Fibroblast of skin of left quadriceps (primary cell): Measurements from ENCODE around the gene IL1F10.
A peak's percentile ranks its signal among the peaks of the same experiment; 100 is the strongest.

Experiments
- DNase-seq, 2 experiments: peaks; one replicate each; pipeline ENCODE4 v3.0.0-alpha.2; 2013; ENCODE audit warnings: low read depth in 2 of 2

Gene IL1F10

DNA sequence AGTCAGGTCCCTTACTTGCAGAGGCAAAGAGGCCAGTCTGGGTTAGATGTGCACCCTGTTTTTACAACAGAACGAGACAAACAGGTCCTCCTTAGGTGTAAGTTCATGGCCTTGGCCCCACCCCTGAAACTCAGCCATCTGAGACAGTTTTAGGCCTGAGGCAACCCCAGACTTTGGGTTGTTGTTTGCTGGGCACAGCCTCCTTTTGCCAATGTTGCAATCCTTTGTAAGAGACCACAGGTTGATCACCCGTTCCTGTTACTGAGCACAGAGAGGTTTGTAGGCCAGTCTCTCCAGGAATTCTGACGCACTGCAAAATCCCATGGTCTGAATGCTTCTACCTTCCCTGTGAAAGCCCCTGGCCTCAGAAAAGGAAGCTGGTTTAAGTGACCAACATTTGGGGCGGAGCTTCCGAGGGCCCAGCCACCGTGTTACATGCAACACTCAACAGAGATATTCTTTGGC is 44.1 kb downstream of the IL1F10 start:
- no peak for DNase-seq

DNA sequence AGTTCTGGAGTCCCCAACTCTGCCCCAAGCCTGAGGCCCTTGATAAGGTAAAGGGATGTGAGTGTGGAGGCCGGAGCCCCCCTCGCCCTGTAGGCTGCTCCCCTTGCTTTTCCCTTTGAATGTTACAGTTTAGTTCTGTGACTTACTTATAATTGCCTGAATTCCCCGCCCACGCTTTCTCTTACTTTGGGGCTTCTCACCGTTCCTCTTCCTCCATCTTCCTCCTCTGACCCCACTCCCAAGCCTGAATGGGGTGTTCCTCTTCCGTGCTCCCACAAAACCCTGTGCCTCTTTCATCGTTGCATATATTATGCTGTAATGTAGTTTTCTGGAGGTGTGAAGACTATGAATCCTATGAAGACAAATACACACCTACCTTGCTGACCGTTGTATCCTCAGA is 44.7 kb downstream of the IL1F10 start:
- no peak for DNase-seq

DNA sequence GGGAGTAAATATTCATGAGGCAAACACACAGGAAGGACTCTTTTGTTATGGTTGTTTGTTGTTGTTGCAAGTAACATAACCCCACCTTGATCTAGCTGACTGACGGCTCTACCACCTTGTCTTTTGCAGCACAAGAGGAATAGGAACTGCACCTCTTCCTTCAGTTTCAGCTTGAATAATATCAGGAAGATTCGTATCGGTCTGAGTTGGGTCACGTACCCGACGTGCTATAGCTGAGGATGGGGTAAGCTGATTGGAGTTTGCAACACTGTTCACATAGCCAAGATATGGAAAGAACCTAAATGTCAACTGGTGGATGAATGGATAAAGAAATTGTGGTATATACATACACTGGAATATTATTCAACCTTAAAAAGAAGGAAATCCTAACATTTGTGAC is 45.1 kb downstream of the IL1F10 start:
- no peak for DNase-seq

DNA sequence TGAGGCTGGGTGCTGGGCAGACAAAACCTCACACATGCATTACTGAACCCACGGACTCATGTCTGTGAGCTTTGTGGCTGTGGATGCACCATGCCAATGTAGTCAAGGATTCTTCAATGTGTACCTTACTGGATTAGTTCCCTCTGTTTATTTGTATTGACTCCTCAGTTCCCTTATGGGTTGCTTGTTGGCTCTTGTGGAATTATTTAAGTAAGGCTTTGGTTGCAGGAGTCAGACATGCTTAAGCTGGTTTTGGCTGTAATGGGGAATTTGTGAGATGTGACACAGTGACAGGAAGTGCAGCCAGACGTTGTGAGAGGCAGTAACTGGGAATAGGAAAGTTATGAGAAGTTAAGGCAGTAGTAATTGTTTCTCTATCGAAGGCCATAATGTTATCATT is 46.0 kb downstream of the IL1F10 start:
- no peak for DNase-seq

DNA sequence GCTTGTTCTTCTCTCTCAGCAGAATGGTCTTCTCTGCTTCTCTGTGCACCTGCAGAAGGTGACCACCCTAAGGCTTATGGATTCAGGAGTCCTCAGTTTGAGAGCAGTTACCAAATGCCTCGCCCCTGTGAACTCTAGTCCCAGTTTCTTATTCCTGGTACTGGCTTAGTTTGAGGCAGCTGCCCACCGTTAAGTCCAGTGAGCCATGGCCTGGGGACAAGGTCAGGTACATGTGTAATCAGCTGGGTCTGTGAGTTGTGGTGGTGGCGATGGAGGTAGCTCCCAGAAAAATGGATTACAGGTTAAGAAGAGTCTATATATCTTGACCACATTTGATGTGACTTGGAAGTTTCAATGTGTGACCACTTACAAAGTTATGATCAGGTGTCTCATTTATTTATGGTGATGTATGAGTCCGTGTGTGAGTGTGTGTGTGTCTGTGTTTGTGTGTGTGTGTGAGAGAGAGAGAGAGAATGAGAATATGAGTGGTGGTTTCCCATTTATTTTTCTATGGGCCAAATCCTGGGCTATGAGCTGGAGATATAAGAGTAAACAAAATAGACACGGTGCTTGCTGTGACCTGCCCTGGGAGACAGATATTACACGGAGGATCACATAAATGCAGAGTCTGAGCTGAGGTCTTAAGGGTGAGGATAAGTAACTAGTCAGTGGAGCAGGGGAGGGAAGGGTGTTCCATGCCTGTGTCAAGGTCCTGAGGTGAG is 46.6 kb downstream of the IL1F10 start:
- DNase-seq: no peak

DNA sequence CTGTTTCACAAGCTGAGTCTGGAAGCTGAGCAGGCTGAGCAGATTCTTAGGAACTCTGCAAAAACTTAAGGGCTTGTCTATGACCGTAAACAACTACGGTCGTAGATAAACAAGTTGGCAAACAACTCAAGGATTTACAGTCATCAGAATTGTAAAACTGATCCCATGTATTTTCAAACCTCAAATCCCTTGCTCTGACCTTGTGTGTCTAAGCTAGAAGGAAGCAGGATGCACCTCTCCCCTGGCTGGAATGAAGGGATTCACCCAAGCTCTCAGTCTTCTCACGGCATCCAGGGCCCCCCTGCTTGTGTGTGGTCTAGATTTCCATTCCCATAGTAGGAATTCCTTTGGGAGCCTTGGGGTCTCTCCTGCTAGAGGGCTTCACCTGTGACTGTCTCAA is 47.2 kb downstream of the IL1F10 start:
- no peak for DNase-seq

DNA sequence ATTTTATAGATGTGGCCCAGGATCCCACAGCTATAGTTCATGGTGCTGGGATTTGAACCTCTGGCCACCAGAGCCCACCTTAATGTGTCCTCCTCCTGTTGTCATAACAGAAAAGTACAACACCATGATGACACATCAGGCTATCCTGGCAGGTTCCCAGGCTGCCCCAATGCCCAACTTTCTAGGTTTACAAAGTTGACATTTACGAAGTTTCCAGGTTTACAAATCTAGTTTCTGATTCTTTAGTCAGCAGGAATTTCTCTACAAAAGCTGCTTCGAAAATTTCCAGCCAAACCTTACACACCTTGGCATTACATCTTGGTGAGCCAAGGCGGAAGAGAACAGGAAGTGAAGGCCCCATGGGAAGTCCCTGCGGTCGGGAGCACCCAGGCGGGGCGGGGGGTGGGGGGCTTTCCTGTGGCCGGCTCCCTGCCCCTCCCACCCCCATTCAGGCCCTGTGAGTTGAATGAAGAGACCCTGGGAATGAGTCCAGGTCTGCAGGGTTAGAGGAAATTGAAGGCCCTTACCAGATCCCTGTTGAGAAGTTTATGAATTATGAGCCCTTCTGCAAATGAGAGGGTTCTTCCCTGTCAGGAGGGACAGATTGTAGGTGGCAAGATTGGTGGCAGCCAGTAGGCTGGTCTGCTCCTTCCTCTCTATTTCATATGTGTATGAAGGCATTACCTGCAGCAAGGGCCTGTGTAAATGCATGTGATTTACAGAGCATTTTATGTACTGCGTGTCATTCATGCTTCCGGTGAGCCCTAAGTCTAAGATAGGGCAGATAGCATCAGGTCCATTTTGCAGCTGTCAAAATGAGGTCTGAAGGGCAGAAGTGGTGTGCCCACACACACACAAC is 48.6 kb downstream of the IL1F10 start:
- DNase-seq: no peak

DNA sequence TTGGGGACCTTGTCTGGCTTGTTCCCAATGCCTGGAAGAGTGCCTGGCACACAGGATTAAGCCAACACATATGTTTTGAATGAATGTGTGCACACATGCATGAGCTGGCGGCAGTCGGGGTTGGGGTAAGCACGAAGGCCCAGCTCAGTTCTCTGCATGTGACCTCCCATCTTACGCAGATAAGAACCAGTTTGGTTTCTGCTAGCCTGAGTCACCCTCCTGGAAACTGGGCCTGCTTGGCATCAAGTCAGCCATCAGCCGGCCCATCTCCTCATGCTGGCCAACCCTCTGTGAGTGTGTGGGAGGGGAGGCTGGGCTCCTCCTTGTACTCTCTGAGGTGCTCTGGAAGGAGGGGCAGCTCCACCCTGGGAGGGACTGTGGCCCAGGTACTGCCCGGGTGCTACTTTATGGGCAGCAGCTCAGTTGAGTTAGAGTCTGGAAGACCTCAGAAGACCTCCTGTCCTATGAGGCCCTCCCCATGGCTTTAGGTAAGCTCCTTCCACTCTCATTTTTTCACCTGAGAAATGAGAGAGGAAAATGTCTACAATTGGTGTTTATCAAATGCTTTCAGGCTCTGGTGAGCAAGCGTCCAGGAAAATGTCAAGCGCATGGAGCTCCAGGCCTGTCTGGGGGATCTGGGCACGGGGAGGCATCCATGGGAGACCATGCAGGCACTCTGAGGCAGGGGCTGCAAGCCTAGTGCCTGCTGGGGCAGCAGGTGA is 49.9 kb downstream of the IL1F10 start:
- DNase-seq: peak; percentile 75 to 79

DNA sequence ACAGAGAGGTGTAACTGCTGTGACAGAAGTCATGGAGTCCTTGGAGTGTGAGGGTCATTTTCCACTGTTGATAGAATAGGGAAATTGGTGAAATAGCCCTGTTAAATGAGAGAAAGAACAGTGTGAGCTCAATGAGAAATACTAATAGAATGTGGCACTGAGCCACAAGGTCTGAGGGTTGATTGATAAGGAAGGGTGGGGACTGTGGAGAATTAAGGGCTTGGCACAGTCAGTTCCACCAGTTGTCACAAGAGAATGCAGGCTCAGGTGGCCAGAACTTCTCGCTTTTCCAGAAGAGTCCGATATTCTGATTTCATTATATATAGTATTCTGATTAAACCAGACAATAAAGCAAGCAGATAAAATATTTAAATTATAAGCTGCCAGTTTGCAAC is 50.5 kb downstream of the IL1F10 start:
- no peak for DNase-seq

DNA sequence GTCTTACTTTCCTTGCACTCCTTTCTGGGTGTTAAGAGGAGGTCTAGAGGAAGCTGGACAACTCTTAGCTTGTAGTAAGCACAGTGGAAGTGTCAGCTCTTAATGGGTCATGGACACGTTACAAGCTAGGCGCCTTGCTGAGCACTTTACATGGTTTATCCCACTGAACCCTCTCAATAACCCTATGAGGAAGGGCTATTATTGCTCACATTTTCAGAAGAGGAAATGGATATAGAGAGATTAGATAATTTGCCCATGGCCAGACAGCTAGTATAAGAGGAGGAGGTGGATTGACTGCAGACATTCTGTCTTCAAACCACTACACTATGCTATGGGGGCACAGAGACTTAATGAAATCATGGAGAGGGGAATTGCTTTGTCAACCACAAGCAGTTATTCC is 51.3 kb downstream of the IL1F10 start:
- DNase-seq: no peak

DNA sequence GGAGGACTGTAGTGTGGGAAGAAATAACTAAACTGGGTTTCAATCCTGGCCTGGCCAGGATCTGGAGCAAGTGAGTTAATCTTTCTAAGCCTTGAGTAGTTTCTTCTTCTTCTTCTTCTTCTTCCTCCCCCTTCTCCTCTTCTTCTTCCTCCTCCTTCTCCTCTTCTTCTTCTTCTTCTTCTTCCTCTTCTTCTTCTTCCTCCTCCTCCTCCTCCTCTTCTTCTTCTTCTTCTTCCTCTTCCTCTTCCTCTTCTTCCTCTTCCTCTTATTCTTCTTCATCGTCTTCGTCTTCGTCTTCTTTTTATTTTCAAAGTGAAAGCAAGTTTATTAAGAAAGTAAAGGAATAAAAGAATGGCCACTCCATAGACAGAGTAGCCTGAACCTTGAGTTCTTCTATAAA is 53.1 kb downstream of the IL1F10 start:
- DNase-seq: no peak

DNA sequence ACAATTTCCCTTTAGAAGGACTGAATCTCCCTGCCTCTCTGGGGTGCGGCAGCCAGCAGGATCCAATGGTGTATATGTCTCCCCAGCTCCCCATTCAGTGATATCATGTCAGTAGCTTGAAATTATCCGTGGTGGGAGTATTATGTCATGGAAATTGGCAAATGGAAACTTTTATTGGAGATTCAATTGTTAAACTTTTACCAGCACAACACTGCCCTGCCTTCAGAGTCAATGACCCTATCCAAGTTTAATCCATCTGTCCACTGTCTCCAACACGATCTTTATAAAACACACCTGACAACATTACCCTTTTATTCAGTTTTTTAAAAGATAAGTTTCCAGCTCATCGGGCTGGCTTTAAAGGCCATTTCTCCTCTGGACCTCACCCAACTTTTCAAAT is 54.6 kb downstream of the IL1F10 start:
- DNase-seq: no peak

DNA sequence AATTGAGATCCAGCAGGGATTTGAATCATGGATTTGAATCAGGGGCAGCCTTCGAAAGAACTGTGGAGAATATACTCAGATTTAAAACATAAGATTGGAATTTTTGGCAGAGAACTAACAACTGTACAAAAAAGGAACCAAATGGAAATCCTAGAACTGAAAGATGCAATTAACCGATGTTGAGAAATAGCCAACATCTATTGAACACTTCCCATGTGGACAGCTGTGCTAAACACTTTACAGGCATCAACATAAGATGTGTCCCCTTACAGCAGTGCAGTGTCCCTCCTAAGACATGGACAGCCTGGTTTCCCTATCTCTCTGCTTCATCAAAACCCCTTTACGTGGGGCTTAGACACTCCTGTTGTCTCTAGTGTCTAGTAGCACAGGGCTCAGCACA is 56.0 kb downstream of the IL1F10 start:
- DNase-seq: no peak

DNA sequence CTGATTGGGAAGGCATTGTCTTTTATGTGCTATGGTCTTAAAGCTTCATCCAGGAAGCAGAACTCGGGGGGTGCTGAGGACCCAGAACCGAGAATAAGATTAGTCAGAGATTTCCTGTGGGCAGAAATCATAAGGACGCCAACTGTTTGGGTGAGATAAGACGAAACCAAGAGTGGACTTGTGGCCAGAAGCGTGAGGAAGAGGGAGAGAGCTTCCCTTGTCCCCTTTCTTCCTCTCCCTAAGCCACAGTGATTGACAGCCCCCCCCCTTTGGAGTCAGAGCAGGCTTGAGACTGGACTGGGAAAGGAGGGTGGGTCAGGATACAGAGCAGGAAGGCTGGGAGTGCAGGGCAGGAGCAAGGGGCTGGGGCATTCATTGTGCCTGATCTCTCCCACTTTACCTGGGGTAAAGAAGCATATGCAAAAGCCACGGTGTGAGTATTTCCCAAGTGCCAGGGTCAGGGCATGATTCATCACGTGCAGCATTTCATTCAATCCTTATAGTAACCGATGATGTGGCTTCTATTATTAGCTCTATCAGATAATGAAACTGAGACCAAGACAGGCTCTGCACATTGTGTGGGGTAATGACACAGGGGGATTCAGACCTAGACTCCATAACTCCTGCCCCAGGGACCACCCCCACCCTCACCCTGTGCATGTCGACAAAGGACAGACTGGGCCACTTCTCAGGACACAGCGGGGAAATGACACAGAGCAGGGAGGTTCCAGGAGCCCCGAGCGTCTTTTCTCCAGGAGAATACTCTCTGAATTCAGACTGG is 56.6 kb downstream of the IL1F10 start:
- DNase-seq: peak in 1 of 2 experiments; percentile 12
